ENCODE data around the gene AXIN2.
"Not testable (repeated sequence)": the region's sequence is repeated elsewhere in the genome, so short reads cannot be mapped to it uniquely, and the experiment has no call there.

The AXIN2 gene

GRCh38 chr17:65526854-65527253 is 34.6 kb downstream of the AXIN2 start:
- not testable (repeated sequence) for FAIRE-seq; DNase-seq (ENCODE audit: extremely low spot score, insufficient read length, low read depth)

GRCh38 chr17:65523853-65524664 is 37.4 kb downstream of the AXIN2 start:
- DNase-seq (ENCODE audit: extremely low spot score, insufficient read length, low read depth): no peak
- FAIRE-seq: no peak

DNA sequence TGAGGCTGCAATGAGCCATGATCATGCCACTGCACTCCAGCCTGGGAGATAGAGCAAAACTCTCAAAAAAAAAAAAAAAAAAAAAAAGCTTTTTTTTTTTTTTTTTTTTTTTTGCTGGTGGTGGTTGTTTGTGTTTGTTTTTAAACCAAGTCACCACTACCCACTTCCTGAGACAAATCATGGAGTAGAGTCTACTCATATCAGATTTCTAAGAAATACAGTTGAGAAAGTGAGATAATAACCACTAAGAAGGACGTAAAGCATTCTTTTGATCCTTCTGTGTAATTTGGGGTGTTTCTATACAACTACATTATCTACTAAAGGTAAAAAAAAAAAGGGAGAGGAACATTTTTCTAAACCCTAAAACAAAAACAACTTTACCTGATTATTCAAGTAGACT is 38.0 kb downstream of the AXIN2 start:
- FAIRE-seq: no peak

GRCh38 chr17:65522751-65523404 is 38.6 kb downstream of the AXIN2 start:
- no peak for DNase-seq (ENCODE audit: extremely low spot score, insufficient read length, low read depth)
- FAIRE-seq: no peak

More for the DNA sequence above, 38.0 kb downstream of the AXIN2 start:
- DNase-seq (ENCODE audit: extremely low spot score, insufficient read length, low read depth): no peak

DNA sequence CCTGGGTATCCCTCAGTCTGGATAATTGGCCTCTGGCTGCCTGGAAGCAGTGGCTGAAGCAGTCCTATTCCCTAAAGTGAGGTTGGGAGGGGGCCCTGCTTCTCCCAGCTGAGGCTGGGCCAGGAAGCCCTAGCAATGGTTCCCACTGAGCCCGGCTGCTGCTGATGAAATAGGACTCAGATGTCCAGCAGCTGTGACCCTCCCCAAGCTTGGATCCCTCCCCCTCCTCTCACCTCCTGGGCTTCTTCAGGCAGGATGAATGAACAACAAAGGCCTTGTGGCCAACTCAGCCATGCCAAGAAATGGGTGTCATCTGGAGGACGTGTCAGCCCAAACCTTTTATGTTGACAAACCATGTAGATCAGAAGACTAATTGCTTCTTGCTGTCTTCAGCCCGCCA is 42.0 kb downstream of the AXIN2 start:
- FAIRE-seq (no peak), DNase-seq (ENCODE audit: extremely low spot score, insufficient read length, low read depth) (no peak)

GRCh38 chr17:65518256-65518655 is 43.2 kb downstream of the AXIN2 start:
- no peak for DNase-seq (ENCODE audit: extremely low spot score, insufficient read length, low read depth)
- no peak for FAIRE-seq

- no peak for FAIRE-seq
- DNase-seq (ENCODE audit: extremely low spot score, insufficient read length, low read depth): no peak
Observed at GRCh38 chr17:65515959-65516948, 45.2 kb downstream of the AXIN2 start.

GRCh38 chr17:65515512-65515911 is 45.9 kb downstream of the AXIN2 start:
- FAIRE-seq (no peak), DNase-seq (ENCODE audit: extremely low spot score, insufficient read length, low read depth) (no peak)

- FAIRE-seq (no peak), DNase-seq (ENCODE audit: extremely low spot score, insufficient read length, low read depth) (no peak)
Observed at GRCh38 chr17:65514541-65514940, 46.9 kb downstream of the AXIN2 start.

GRCh38 chr17:65514082-65514481 is 47.4 kb downstream of the AXIN2 start:
- DNase-seq (ENCODE audit: extremely low spot score, insufficient read length, low read depth) (no peak), FAIRE-seq (no peak)

DNA sequence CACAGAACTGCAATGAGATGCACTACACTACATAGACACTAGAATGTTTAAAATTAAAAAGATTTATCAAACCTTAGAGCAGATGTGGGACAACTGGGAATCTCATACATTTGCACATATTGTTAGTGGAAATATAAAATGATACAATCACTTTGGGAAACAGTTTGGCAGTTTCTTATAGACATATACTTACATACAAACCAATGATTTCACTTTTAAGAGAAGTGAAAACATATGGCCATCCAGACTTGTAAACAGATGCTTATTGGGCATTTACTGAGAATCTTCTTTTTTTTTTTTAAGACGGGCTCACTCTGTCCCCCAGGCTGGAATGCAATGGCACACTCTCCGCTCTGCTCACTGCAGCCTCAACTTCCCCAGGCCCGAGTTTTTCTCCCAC is 50.1 kb downstream of the AXIN2 start:
- no peak for DNase-seq (ENCODE audit: extremely low spot score, insufficient read length, low read depth)
- no peak for FAIRE-seq

DNA sequence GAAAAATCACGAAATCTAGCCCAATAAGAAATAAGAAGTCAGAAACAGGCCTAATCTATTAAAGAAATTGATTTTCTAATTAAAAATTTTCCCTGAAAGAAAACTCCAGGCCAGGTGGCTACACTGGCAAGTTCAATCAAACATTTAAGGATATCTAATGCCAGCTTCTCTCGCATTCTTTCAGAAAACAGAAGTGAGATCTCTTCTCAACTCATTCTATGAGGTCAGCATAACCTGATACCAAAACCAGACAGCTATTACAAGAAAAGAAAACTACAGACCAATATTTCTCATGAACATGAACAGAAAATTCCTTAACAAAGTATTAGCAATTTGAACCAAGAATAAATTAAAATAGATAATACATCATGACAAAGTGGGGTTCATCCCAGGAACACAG is 52.4 kb downstream of the AXIN2 start:
- FAIRE-seq (peak; percentile 5), DNase-seq (ENCODE audit: extremely low spot score, insufficient read length, low read depth) (no peak)

DNA sequence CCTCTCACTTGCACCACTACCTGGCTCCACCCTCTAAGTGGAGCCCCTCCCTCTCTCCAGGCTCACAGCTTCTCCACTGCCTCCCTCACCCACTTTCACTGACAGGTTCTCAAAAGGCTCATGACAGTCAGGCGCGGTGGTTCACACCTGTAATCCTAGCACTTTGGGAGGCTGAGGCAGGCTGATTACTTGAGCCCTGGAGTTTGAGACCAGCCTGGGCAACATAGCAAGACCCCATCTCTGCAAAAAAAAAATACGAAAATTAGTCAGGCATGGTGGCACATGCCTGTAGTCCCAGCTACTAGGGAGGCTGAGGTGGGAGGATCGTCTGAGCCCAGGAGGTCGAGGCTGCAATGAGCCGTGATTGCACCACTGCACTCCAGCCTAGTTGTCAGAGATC is 56.8 kb downstream of the AXIN2 start:
- not testable (repeated sequence) for DNase-seq (ENCODE audit: extremely low spot score, insufficient read length, low read depth); FAIRE-seq

DNA sequence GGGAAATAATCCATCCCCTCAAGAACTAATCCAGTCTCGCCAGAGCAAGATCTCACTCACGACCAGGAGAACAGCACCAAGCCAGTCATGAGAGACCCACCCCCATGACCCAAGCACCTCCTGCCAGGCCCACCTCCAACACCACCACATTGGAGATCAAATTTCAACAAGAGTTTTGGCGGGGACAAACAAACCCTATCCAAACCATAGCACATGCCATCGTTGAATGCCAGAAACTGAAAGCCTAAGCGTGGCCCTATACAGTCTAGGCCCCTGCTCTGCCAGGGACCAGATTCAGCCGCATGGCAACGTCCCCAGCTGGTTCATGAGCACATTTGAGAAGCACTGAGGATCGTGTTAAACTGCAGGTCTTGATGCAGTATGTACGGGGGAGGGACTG is 57.3 kb downstream of the AXIN2 start:
- DNase-seq (ENCODE audit: extremely low spot score, insufficient read length, low read depth): no peak
- no peak for FAIRE-seq

DNA sequence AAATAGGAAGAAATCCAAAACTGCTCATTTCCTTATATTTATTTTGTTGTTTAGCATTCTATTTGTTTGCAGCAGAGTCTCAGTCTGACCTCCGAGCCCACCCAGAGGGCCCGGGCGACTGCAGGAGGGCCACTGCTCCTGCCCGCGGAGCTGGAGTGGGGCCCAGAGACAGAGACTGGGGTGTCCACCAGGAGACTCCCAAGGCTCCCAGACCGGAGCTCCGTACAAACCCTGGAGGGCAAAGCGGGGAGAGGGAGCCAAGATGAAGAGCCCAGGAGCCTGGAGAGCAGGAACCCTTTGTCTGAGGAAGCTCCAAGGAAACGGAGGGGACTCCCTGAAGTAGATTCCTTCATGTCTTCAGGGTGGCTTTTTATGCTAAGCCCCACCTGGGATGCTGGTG is 57.9 kb downstream of the AXIN2 start:
- no peak for FAIRE-seq
- no peak for DNase-seq (ENCODE audit: extremely low spot score, insufficient read length, low read depth)

DNA sequence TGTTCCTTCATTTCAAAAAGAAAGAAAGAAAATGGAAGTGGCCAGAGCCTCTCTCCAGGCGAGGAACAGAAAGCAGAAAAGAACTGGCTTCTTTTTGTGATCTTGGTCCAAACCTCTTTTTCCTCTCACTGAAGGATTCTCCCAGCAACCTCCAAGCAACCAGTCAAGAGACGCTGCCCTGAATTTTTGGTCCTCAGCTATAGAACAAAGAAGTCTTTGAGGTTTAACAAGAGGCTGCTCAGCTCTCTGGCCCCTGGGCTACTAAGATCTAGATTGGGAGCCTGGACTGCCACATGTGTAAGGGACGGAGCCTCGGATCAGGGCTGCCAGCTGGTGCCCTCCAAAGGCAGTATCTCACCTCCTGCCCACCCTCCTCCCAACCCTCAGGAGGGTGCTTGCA is 62.6 kb downstream of the AXIN2 start:
- FAIRE-seq: no peak
- DNase-seq (ENCODE audit: extremely low spot score, insufficient read length, low read depth): no peak

GRCh38 chr17:65496801-65497200 is 64.6 kb downstream of the AXIN2 start:
- FAIRE-seq (no peak), DNase-seq (ENCODE audit: extremely low spot score, insufficient read length, low read depth) (no peak)

DNA sequence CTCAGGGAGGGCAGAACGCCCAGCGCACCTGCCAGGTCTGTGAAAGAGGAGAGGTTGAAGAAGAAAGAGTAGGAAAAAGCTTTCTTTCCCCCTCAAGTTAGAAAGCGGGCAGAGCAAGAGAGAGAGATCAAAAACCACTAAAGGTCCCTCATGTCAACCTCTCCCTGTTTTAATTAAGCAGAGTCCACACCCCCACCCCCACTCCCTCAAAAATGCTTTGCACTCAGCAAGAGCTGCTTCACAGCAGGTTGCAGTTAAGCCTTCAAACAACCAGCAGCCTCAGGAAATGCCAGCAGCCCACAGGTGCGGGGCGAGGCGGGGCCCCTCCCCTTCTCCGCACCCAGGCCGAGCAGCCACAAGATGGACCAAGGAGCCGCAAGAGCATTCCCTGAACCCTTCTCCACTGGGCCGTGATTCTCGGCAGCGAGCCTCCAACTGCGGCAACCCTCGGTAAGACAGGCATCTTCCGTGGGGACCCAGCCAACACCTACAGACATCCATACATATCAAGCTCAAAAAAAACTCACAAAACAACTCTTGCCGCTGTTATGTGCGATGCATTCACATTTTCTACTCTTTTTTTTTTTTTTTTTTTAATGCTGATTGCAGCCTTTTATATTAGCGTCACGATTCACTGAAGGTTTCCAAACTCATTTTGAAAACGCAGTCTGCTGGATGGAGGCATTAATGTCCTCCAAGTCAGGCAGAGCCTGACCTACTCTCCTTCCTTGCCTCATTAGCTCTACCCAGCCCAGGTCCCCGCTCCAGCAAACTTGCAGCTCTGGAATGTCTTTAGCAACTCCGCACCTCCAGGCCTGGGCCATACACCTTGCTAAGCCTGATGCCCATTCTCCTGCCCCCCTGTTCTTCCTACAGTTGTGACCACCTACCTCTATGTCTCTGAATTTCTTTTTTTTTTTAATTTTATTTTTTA is 66.1 kb downstream of the AXIN2 start:
- DNase-seq (ENCODE audit: extremely low spot score, insufficient read length, low read depth) (no peak), FAIRE-seq (no peak)

- no peak for FAIRE-seq
- no peak for DNase-seq (ENCODE audit: extremely low spot score, insufficient read length, low read depth)
Observed at GRCh38 chr17:65489413-65490155, 71.9 kb downstream of the AXIN2 start.

Data from GM18507 (cell line).